Measurements from ENCODE around the gene SLC10A1. TPM values are rescaled to one million over a fixed set of nuclear protein-coding genes. Genes with fewer than 3 reads are reported as not detected.

SLC10A1 gene
- total and polyA plus RNA-seq, 4 donors: 1.1 to 77.3 (median 60.3) TPM

- no peaks in the 10 kb centered on the region for H3K9me3 ChIP-seq (ENCODE audit: control insufficient read depth in 4 of 4, low read length in 3 of 4)
- H3K4me3 ChIP-seq (ENCODE audit: low read depth in 1 of 3, low read length in 3 of 3): no peak overlapping the region
- no peak for DNase-seq (ENCODE audit: low spot score)
- no peaks in the 10 kb centered on the region for H3K27me3 ChIP-seq (ENCODE audit: control insufficient read depth in 4 of 4, insufficient read depth in 4 of 4, low read length in 3 of 4)
- no peaks in the 10 kb centered on the region for H3K36me3 ChIP-seq (ENCODE audit: control insufficient read depth in 4 of 4, insufficient read depth in 3 of 4, low read depth in 1 of 4, low read length in 3 of 4)
- no peak for TF ChIP-seq REST (IDR thresholded peaks at IDR 0.05)
- TF ChIP-seq JUND (IDR thresholded peaks at IDR 0.05): no peak
- TF ChIP-seq MAX (IDR thresholded peaks at IDR 0.05): no peak
- TF ChIP-seq NR2F2 (IDR thresholded peaks at IDR 0.05): no peak
- TF ChIP-seq ZBTB33 (IDR thresholded peaks at IDR 0.05): no peak
- TF ChIP-seq EGR1 (IDR thresholded peaks at IDR 0.05; ENCODE audit: low read depth in 2 of 2): no peak
- no peak for TF ChIP-seq FOXA2 (IDR thresholded peaks at IDR 0.05)
- H3K9ac ChIP-seq (ENCODE audit: low read depth in 1 of 2, low read length in 2 of 2): no peak overlapping the region
- WGBS: 86% methylated on average over 2 of the region's 2 CpGs
- no peak overlapping the region for H3K27ac ChIP-seq (ENCODE audit: low read depth in 1 of 2, low read length in 2 of 2)
- H3K4me1 ChIP-seq (ENCODE audit: control insufficient read depth in 4 of 4, insufficient read depth in 4 of 4, low read length in 3 of 4): peaks cover 0 to 6% (median 2%) of the 10 kb centered on the region in 4 donors
These were observed 48.1 kb upstream of the SLC10A1 start for GRCh38 chr14:69845050-69845581.

- TF ChIP-seq MAX (IDR thresholded peaks at IDR 0.05) (no peak), SP1 (IDR thresholded peaks at IDR 0.05) (no peak), YY1 (IDR thresholded peaks at IDR 0.05) (no peak), JUND (IDR thresholded peaks at IDR 0.05) (no peak), ATF3 (IDR thresholded peaks at IDR 0.05) (no peak), RAD21 (IDR thresholded peaks at IDR 0.05) (no peak), NR2F2 (IDR thresholded peaks at IDR 0.05) (no peak), FOXA1 (IDR thresholded peaks at IDR 0.05) (no peak), CTCF (IDR thresholded peaks at IDR 0.05; ENCODE audit: low read depth, low read length, missing input control) (no peak)
- H3K36me3 ChIP-seq (ENCODE audit: control insufficient read depth in 4 of 4, insufficient read depth in 3 of 4, low read depth in 1 of 4, low read length in 3 of 4): no peaks in the 10 kb centered on the region
- no peaks in the 10 kb centered on the region for H3K9me3 ChIP-seq (ENCODE audit: control insufficient read depth in 4 of 4, low read length in 3 of 4)
- WGBS: 97% methylated on average over 2 of the region's 2 CpGs
- H3K27me3 ChIP-seq (ENCODE audit: control insufficient read depth in 4 of 4, insufficient read depth in 4 of 4, low read length in 3 of 4): no peaks in the 10 kb centered on the region
- H3K4me3 ChIP-seq (ENCODE audit: low read depth in 1 of 3, low read length in 3 of 3): no peak overlapping the region
- no peak for DNase-seq (ENCODE audit: low spot score)
- H3K4me1 ChIP-seq (ENCODE audit: control insufficient read depth in 4 of 4, insufficient read depth in 4 of 4, low read length in 3 of 4): peaks cover 0 to 2% (median 1%) of the 10 kb centered on the region in 4 donors
- no peak overlapping the region for H3K9ac ChIP-seq (ENCODE audit: low read depth in 1 of 2, low read length in 2 of 2)
- H3K27ac ChIP-seq (ENCODE audit: low read depth in 1 of 2, low read length in 2 of 2): no peak overlapping the region
These were observed 47.1 kb upstream of the SLC10A1 start for GRCh38 chr14:69844171-69844570.
